K562 (cell line): ENCODE results near the gene XBP1. TPM values are rescaled to one million over a fixed set of nuclear protein-coding genes. Genes with fewer than 3 reads are reported as not detected.

Experiments used
- CREB3L1 ChIP-seq: fragments of 450-650 bp; IDR thresholded peaks from 2 replicates; pipeline ENCODE4 v1.6.1; 2014; ENCODE audit warnings: low read depth, mild to moderate bottlenecking, moderate library complexity, borderline replicate concordance
- DPF2 ChIP-seq: fragments of 450-650 bp; IDR thresholded peaks from 2 replicates; pipeline ENCODE4 v1.6.1; 2016
- ESRRB ChIP-seq: fragments of 250-450 bp; sonication (Bioruptor Pico); IDR thresholded peaks from 2 replicates; pipeline ENCODE4 v1.5.0; 2020; ENCODE audit warnings: mild to moderate bottlenecking, moderate library complexity, borderline replicate concordance
- ETS2 ChIP-seq: IDR thresholded peaks from 2 replicates; pipeline ENCODE4 v1.6.1; 2016; ENCODE audit warnings: borderline replicate concordance, missing genetic modification characterization, mild to moderate bottlenecking, moderate library complexity, missing compliant biosample characterization; ENCODE audit not compliant: poor library complexity, severe bottlenecking
- GATA2 ChIP-seq: sonication (generic); formaldehyde crosslinking; IDR thresholded peaks from 2 replicates; pipeline ENCODE4 v1.4.0; 2020; ENCODE audit warnings: mild to moderate bottlenecking, missing genetic modification reagents
- GTF2E2 ChIP-seq: fragments of 200-800 bp; sonication (Bioruptor generic); IDR thresholded peaks from 2 replicates; pipeline ENCODE4 v1.6.1; 2016; ENCODE audit warnings: missing genetic modification characterization, missing compliant biosample characterization
- IRF9 ChIP-seq: fragments of 450-650 bp; IDR thresholded peaks from 2 replicates; pipeline ENCODE4 v1.6.1; 2016; ENCODE audit warnings: missing biosample characterization, missing genetic modification characterization
- KAT7 ChIP-seq: sonication (generic); formaldehyde crosslinking; IDR thresholded peaks from 2 replicates; pipeline ENCODE4 v1.8.0; 2022; ENCODE audit warnings: missing genetic modification reagents, mild to moderate bottlenecking, borderline replicate concordance
- POLR2AphosphoS2 ChIP-seq: IDR thresholded peaks from 2 replicates; pipeline ENCODE4 v1.6.1; 2012; ENCODE audit warnings: low read length, improper control_type of control experiment
- POLR2B ChIP-seq: fragments of 450-650 bp; IDR thresholded peaks from 2 replicates; pipeline ENCODE4 v1.6.1; 2018; ENCODE audit warnings: low read depth; ENCODE audit not compliant: partially characterized antibody
- RBBP5 ChIP-seq: fragments of 200-600 bp; sonication (generic); IDR thresholded peaks from 2 replicates; pipeline ENCODE4 v1.6.1; 2012; ENCODE audit warnings: borderline replicate concordance, mild to moderate bottlenecking, low read length, control low read depth, inconsistent platforms; ENCODE audit not compliant: insufficient read depth, poor library complexity, severe bottlenecking
- RBFOX2 ChIP-seq: fragments of 200-400 bp; formaldehyde crosslinking; IDR thresholded peaks from 2 replicates; pipeline ENCODE4 v1.6.1; 2017; ENCODE audit warnings: low read depth, mild to moderate bottlenecking, low read length, moderate library complexity
- RFX7 ChIP-seq: fragments of 250-450 bp; sonication (Bioruptor Pico); IDR thresholded peaks from 2 replicates; pipeline ENCODE4 v1.5.1; 2021; ENCODE audit warnings: mild to moderate bottlenecking
- SMARCA5 ChIP-seq: fragments of 450-650 bp; IDR thresholded peaks from 2 replicates; pipeline ENCODE4 v1.6.1; 2016
- ZBTB11 ChIP-seq, 3 experiments: fragments of 200-800 bp in 1 of 3; fragments of 250-450 bp in 1 of 3; fragments of 450-650 bp in 1 of 3; sonication (Bioruptor Pico) in 1 of 3; sonication (Bioruptor generic) in 1 of 3; formaldehyde crosslinking in 1 of 3; IDR thresholded peaks; 2 replicates each; pipeline versions ENCODE4 v1.6.1 to v1.8.0; 2016 to 2022; ENCODE audit warnings: mild to moderate bottlenecking in 2 of 3, missing genetic modification characterization in 2 of 3, missing compliant biosample characterization in 1 of 3, moderate library complexity in 1 of 3
- ZBTB9 ChIP-seq: fragments of 450-650 bp; formaldehyde crosslinking; IDR thresholded peaks from 2 replicates; pipeline ENCODE4 v1.4.0; 2020; ENCODE audit warnings: mild to moderate bottlenecking, moderate library complexity
- ZNF431 ChIP-seq: sonication (generic); formaldehyde crosslinking; IDR thresholded peaks from 2 replicates; pipeline ENCODE4 v1.8.0; 2022; ENCODE audit warnings: mild to moderate bottlenecking, missing genetic modification reagents
- ZNF699 ChIP-seq: fragments of 250-450 bp; sonication (Bioruptor Pico); IDR thresholded peaks from 2 replicates; pipeline ENCODE4 v1.8.0; 2021; ENCODE audit warnings: mild to moderate bottlenecking, moderate library complexity; ENCODE audit not compliant: insufficient replicate concordance
- ZNF76 ChIP-seq: fragments of 250-450 bp; sonication (Bioruptor Pico); IDR thresholded peaks from 2 replicates; pipeline ENCODE4 v1.4.0; 2020; ENCODE audit warnings: mild to moderate bottlenecking, moderate library complexity, borderline replicate concordance
- ZNF766 ChIP-seq: fragments of 200-800 bp; sonication (Bioruptor generic); conservative IDR thresholded peaks from 2 replicates; pipeline ENCODE4 v1.6.1; 2016; ENCODE audit warnings: missing genetic modification characterization, missing compliant biosample characterization
- polyA plus RNA-seq, 8 experiments: library from polyadenylated mRNA; depleted of rRNA in 4 of 8; stranded (reverse) in 5 of 8; unstranded in 3 of 8; fragments of >200 nt; fragmentation: Nextera tagmentation in 2 of 8; fragmentation: Illumina TruSeq in 1 of 8; extraction: Ambion mirVana in 2 of 8; extraction: Trizol in 1 of 8; gene quantifications; 2 replicates each; pipeline versions ENCODE4 v1.2.1 to v1.2.3, GENCODE V29; 2011 to 2014; ENCODE audit warnings: inconsistent platforms in 1 of 8, missing spikeins in 1 of 8
- total RNA-seq, 7 experiments: library from RNA; depleted of rRNA in 6 of 7; stranded (reverse); fragments of >200 nt in 6 of 7; fragmentation: Illumina TruSeq in 2 of 7; extraction: Trizol in 2 of 7; gene quantifications; 2 replicates each; pipeline versions ENCODE4 v1.2.1 to v1.2.3, GENCODE V29; 2011 to 2021; ENCODE audit warnings: low replicate concordance in 1 of 7

XBP1 gene
- total and polyA plus RNA-seq, 9 of the 15 experiments (the other 6 are each of a cell fraction or from before 2014, with no cell fraction given): 25.0 to 218 (median 94.6) TPM

GRCh38 chr22:28792491-28793383 lies 7.6 kb downstream of the XBP1 start (continued):
- TF ChIP-seq KAT7 (CRISPR knock-in tag): no peak
- TF ChIP-seq DPF2: no peak
- peak; percentile 22 for TF ChIP-seq POLR2B
- TF ChIP-seq ETS2 (tag): no peak
- TF ChIP-seq RBFOX2: peak; percentile 35
- TF ChIP-seq RFX7 (CRISPR knock-in tag): no peak
- peak in 1 of 3 experiments; percentile 56; a peak in 1 of 6 replicates for TF ChIP-seq ZBTB11 (CRISPR knock-in tag; IDR thresholded peaks at IDR 0.05)
- TF ChIP-seq RBBP5: no peak
- no peak for TF ChIP-seq CREB3L1
- peak; percentile 72; the same call in 1 of the 2 replicates for TF ChIP-seq POLR2AphosphoS2
- no peak for TF ChIP-seq IRF9 (tag)
- no peak for TF ChIP-seq ZNF766 (CRISPR knock-in tag)
- no peak for TF ChIP-seq ESRRB (CRISPR knock-in tag)
- TF ChIP-seq ZNF431: no peak
- TF ChIP-seq ZNF76: no peak
- no peak for TF ChIP-seq ZNF699 (CRISPR knock-in tag)
- no peak for TF ChIP-seq GTF2E2 (tag)
- TF ChIP-seq ZBTB9: no peak
- no peak for TF ChIP-seq GATA2 (CRISPR knock-in tag)
- no peak for TF ChIP-seq SMARCA5
